NCI-H1694 (cell line): Measurements from ENCODE around the gene MARS2.
"Not testable (repeated sequence)": the region's sequence is repeated elsewhere in the genome, so short reads cannot be mapped to it uniquely, and the experiment has no call there.

Source experiments
- DNase-seq: peaks from one replicate; lab custom pipeline; 2025; lab: John Stamatoyannopoulos, UW

Gene MARS2

GRCh38 chr2:197706839-197707207, 1.7 kb downstream of the MARS2 start:
- no peak for DNase-seq

DNA sequence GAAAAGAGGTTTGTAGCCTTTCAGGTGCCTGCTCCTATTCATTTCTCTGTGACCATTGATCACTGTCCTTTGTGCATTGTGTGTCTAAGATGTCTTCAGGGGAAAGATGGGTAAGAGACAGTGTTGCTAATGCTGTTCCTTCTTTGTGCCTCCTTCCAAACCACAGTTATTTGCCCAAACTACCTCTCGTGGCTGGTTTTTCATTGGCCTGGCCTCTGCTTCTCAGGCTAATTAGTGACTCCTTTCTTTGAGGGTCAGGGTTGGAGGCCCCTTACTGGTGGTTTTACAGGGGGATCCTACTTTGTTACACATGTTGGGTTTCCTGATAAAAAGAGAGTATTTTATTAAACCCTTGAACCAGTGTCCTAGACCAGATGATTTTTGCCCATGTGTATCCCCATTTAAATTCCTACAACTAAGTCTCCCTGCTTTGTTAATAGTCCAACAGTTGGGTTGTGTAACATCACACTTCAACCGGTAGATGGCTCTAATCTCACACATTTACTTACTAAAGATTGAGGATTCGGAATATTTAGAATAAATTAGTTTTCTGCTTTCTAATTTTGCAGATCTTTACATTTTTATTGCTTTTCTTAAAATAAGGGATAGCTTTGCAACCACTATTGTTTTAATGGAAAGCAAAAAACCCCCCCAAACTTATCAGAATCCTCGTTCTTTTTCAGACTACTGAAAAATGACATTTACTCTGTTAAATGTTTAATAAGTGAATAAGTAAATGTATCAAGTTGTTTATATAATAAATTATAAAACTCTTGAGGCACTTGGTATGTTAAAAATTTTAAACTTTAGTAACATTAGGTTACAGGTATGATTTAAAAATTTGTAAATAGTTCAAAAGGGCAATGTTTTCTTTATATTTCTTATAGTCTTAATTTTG, 2.4 kb downstream of the MARS2 start:
- peak; percentile 32 for DNase-seq

- DNase-seq = no peak
These were observed 3.2 kb downstream of the MARS2 start for GRCh38 chr2:197708331-197708730.

- DNase-seq = not testable (repeated sequence)
These were observed 4.0 kb downstream of the MARS2 start for GRCh38 chr2:197709140-197709539.

- DNase-seq = no peak
These were observed 5.4 kb downstream of the MARS2 start for GRCh38 chr2:197710424-197711042.

GRCh38 chr2:197711578-197711977, 6.4 kb downstream of the MARS2 start:
- no peak for DNase-seq

DNA sequence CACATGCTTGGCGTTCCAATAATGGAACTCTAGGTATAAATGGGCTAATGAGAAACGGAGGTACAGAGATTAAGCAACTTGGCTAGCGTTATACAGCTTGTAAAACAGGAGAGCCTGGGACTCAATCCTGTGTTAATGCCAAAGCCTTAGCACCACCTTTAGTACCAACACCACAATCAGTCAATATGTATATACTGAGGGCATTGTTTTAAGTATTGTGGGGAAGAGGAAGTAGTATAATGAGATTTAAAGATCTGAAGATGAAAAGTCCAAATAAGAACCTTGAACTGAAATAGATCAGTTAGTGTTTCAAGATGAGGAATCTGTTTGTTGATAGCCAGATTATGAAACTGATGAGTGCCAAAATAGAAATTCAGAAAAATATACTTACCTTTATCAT, 8.1 kb downstream of the MARS2 start:
- DNase-seq = no peak

- no peak for DNase-seq
These were observed 12.7 kb downstream of the MARS2 start for GRCh38 chr2:197717863-197718262.

- no peak for DNase-seq
These were observed 21.8 kb downstream of the MARS2 start for GRCh38 chr2:197727011-197727410.

DNA sequence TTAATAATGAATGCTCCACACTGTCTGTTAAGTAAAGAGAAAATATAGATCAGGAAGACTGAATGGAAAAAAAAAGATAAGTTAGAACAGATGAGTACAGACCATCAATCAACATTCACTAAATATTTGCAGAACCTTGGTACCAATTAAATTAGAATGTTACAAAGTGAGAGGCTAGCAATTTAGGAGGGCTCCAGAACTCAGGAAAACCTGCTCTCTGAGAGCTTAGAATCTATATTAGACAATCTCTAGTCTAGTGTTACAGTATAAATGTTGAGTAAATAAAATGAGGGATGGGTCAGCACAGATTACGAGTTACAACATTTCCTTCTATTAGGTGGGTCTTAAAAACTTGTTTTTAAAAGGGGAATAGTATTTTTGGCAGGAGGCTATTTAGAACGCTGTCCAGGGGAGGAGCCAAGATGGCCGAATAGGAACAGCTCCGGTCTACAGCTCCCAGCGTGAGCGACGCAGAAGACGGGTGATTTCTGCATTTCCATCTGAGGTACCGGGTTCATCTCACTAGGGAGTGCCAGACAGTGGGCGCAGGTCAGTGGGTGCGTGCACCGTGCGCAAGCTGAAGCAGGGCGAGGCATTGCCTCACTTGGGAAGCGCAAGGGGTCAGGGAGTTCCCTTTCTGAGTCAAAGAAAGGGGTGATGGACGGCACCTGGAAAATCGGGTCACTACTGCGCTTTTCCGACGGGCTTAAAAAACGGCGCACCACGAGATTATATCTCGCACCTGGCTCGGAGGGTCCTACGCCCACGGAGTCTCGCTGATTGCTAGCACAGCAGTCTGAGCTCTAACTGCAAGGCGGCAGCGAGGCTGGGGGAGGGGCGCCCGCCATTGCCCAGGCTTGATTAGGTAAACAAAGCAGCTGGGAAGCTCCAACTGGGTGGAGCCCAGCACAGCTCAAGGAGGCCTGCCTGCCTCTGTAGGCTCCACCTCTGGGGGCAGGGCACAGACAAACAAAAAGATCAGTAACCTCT, 23.7 kb downstream of the MARS2 start:
- DNase-seq = not testable (repeated sequence)

DNA sequence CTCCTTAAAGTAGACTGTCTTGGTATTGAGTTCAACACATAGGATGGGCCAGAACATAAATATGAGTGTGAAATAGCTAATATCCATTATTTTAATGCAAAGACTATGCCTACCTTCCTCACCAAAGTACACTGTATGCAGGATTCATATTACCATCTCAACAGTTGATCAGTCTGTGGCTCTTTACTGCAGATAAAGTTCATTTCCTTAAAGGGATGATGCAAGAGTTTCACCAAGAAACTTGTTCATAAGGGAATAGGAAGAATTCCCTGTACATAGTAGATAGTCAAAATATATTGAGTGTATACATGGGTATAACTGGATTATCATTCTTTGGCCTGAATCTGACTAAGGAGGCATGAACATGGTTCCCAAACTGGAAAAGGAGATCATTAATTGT, 35.0 kb downstream of the MARS2 start:
- no peak for DNase-seq
